ENCODE results near the gene GALNT17.

GALNT17 gene

GRCh38 chr7:71229699-71230098 lies 97.8 kb downstream of the GALNT17 start:
- Histone ChIP-seq H3K4me1 (ENCODE audit: control insufficient read depth, insufficient read depth, low read length, unreplicated experiment) (no peaks in the 10 kb centered on the region), H3K27ac (ENCODE audit: low read depth, low read length) (no peak overlapping the region), H3K79me2 (ENCODE audit: control insufficient read depth, insufficient read depth, low read length, unreplicated experiment) (no peaks in the 10 kb centered on the region), H2AFZ (ENCODE audit: low read length, unreplicated experiment) (no peak overlapping the region), H3K36me3 (ENCODE audit: insufficient read depth, low read length) (no peaks in the 10 kb centered on the region), H3K27me3 (ENCODE audit: insufficient read depth, low read length) (no peaks in the 10 kb centered on the region), H3K4me3 (ENCODE audit: low read depth, low read length) (no peak overlapping the region)

- no peak overlapping the region for H3K4me3 ChIP-seq (ENCODE audit: low read depth, low read length)
- H3K4me1 ChIP-seq (ENCODE audit: control insufficient read depth, insufficient read depth, low read length, unreplicated experiment): no peaks in the 10 kb centered on the region
- H3K36me3 ChIP-seq (ENCODE audit: insufficient read depth, low read length): no peaks in the 10 kb centered on the region
- no peaks in the 10 kb centered on the region for H3K27me3 ChIP-seq (ENCODE audit: insufficient read depth, low read length)
- no peaks in the 10 kb centered on the region for H3K79me2 ChIP-seq (ENCODE audit: control insufficient read depth, insufficient read depth, low read length, unreplicated experiment)
- H3K27ac ChIP-seq (ENCODE audit: low read depth, low read length): no peak overlapping the region
- H2AFZ ChIP-seq (ENCODE audit: low read length, unreplicated experiment): no peak overlapping the region
Observed at GRCh38 chr7:71235253-71235652, 103.3 kb downstream of the GALNT17 start.

- no peak overlapping the region for H3K4me3 ChIP-seq (ENCODE audit: low read depth, low read length)
- H3K27ac ChIP-seq (ENCODE audit: low read depth, low read length): no peak overlapping the region
- H3K79me2 ChIP-seq (ENCODE audit: control insufficient read depth, insufficient read depth, low read length, unreplicated experiment): no peaks in the 10 kb centered on the region
- H2AFZ ChIP-seq (ENCODE audit: low read length, unreplicated experiment): no peak overlapping the region
- H3K36me3 ChIP-seq (ENCODE audit: insufficient read depth, low read length): no peaks in the 10 kb centered on the region
- no peaks in the 10 kb centered on the region for H3K27me3 ChIP-seq (ENCODE audit: insufficient read depth, low read length)
- no peaks in the 10 kb centered on the region for H3K4me1 ChIP-seq (ENCODE audit: control insufficient read depth, insufficient read depth, low read length, unreplicated experiment)
Observed at GRCh38 chr7:71236230-71237105, 104.5 kb downstream of the GALNT17 start.

- Histone ChIP-seq H3K4me1 (ENCODE audit: control insufficient read depth, insufficient read depth, low read length, unreplicated experiment) (no peaks in the 10 kb centered on the region), H3K36me3 (ENCODE audit: insufficient read depth, low read length) (no peaks in the 10 kb centered on the region), H3K27ac (ENCODE audit: low read depth, low read length) (no peak overlapping the region)
Observed at GRCh38 chr7:71237945-71238344, 106.0 kb downstream of the GALNT17 start.

GRCh38 chr7:71238581-71239295 lies 106.8 kb downstream of the GALNT17 start:
- H3K27ac ChIP-seq (ENCODE audit: low read depth, low read length): no peak overlapping the region
- no peak overlapping the region for H3K4me3 ChIP-seq (ENCODE audit: low read depth, low read length)
- no peak overlapping the region for H2AFZ ChIP-seq (ENCODE audit: low read length, unreplicated experiment)
- no peaks in the 10 kb centered on the region for H3K36me3 ChIP-seq (ENCODE audit: insufficient read depth, low read length)
- no peaks in the 10 kb centered on the region for H3K4me1 ChIP-seq (ENCODE audit: control insufficient read depth, insufficient read depth, low read length, unreplicated experiment)
- no peaks in the 10 kb centered on the region for H3K27me3 ChIP-seq (ENCODE audit: insufficient read depth, low read length)
- no peaks in the 10 kb centered on the region for H3K79me2 ChIP-seq (ENCODE audit: control insufficient read depth, insufficient read depth, low read length, unreplicated experiment)

More at GRCh38 chr7:71237945-71238344, 106.0 kb downstream of the GALNT17 start:
- Histone ChIP-seq H3K4me3 (ENCODE audit: low read depth, low read length) (no peak overlapping the region), H2AFZ (ENCODE audit: low read length, unreplicated experiment) (no peak overlapping the region), H3K79me2 (ENCODE audit: control insufficient read depth, insufficient read depth, low read length, unreplicated experiment) (no peaks in the 10 kb centered on the region), H3K27me3 (ENCODE audit: insufficient read depth, low read length) (no peaks in the 10 kb centered on the region)

- Histone ChIP-seq H3K79me2 (ENCODE audit: control insufficient read depth, insufficient read depth, low read length, unreplicated experiment) (no peaks in the 10 kb centered on the region), H3K27me3 (ENCODE audit: insufficient read depth, low read length) (no peaks in the 10 kb centered on the region), H3K27ac (ENCODE audit: low read depth, low read length) (no peak overlapping the region), H3K4me1 (ENCODE audit: control insufficient read depth, insufficient read depth, low read length, unreplicated experiment) (no peaks in the 10 kb centered on the region), H3K36me3 (ENCODE audit: insufficient read depth, low read length) (no peaks in the 10 kb centered on the region), H3K4me3 (ENCODE audit: low read depth, low read length) (no peak overlapping the region), H2AFZ (ENCODE audit: low read length, unreplicated experiment) (no peak overlapping the region)
Observed at GRCh38 chr7:71239586-71240268, 107.8 kb downstream of the GALNT17 start.

- Histone ChIP-seq H2AFZ (ENCODE audit: low read length, unreplicated experiment) (no peak overlapping the region), H3K27me3 (ENCODE audit: insufficient read depth, low read length) (no peaks in the 10 kb centered on the region), H3K79me2 (ENCODE audit: control insufficient read depth, insufficient read depth, low read length, unreplicated experiment) (no peaks in the 10 kb centered on the region), H3K27ac (ENCODE audit: low read depth, low read length) (no peak overlapping the region), H3K4me1 (ENCODE audit: control insufficient read depth, insufficient read depth, low read length, unreplicated experiment) (no peaks in the 10 kb centered on the region), H3K36me3 (ENCODE audit: insufficient read depth, low read length) (no peaks in the 10 kb centered on the region), H3K4me3 (ENCODE audit: low read depth, low read length) (no peak overlapping the region)
Observed at GRCh38 chr7:71243736-71244410, 111.9 kb downstream of the GALNT17 start.

- Histone ChIP-seq H3K4me3 (ENCODE audit: low read depth, low read length) (no peak overlapping the region), H3K79me2 (ENCODE audit: control insufficient read depth, insufficient read depth, low read length, unreplicated experiment) (no peaks in the 10 kb centered on the region), H3K27me3 (ENCODE audit: insufficient read depth, low read length) (no peaks in the 10 kb centered on the region), H3K4me1 (ENCODE audit: control insufficient read depth, insufficient read depth, low read length, unreplicated experiment) (no peaks in the 10 kb centered on the region), H3K36me3 (ENCODE audit: insufficient read depth, low read length) (no peaks in the 10 kb centered on the region), H3K27ac (ENCODE audit: low read depth, low read length) (no peak overlapping the region), H2AFZ (ENCODE audit: low read length, unreplicated experiment) (no peak overlapping the region)
Observed at GRCh38 chr7:71245038-71245437, 113.1 kb downstream of the GALNT17 start.

GRCh38 chr7:71251706-71252105 lies 119.8 kb downstream of the GALNT17 start:
- Histone ChIP-seq H2AFZ (ENCODE audit: low read length, unreplicated experiment) (no peak overlapping the region), H3K27me3 (ENCODE audit: insufficient read depth, low read length) (no peaks in the 10 kb centered on the region), H3K4me3 (ENCODE audit: low read depth, low read length) (no peak overlapping the region), H3K4me1 (ENCODE audit: control insufficient read depth, insufficient read depth, low read length, unreplicated experiment) (no peaks in the 10 kb centered on the region), H3K79me2 (ENCODE audit: control insufficient read depth, insufficient read depth, low read length, unreplicated experiment) (no peaks in the 10 kb centered on the region), H3K36me3 (ENCODE audit: insufficient read depth, low read length) (no peaks in the 10 kb centered on the region), H3K27ac (ENCODE audit: low read depth, low read length) (no peak overlapping the region)

GRCh38 chr7:71254751-71255150 lies 122.8 kb downstream of the GALNT17 start:
- H2AFZ ChIP-seq (ENCODE audit: low read length, unreplicated experiment): no peak overlapping the region
- H3K27ac ChIP-seq (ENCODE audit: low read depth, low read length): no peak overlapping the region
- no peaks in the 10 kb centered on the region for H3K36me3 ChIP-seq (ENCODE audit: insufficient read depth, low read length)
- H3K4me3 ChIP-seq (ENCODE audit: low read depth, low read length): no peak overlapping the region
- H3K4me1 ChIP-seq (ENCODE audit: control insufficient read depth, insufficient read depth, low read length, unreplicated experiment): no peaks in the 10 kb centered on the region
- no peaks in the 10 kb centered on the region for H3K79me2 ChIP-seq (ENCODE audit: control insufficient read depth, insufficient read depth, low read length, unreplicated experiment)
- H3K27me3 ChIP-seq (ENCODE audit: insufficient read depth, low read length): no peaks in the 10 kb centered on the region
